ENCODE data around the gene LAMA5. TPM values are rescaled to one million over a fixed set of nuclear protein-coding genes. Genes with fewer than 3 reads are reported as not detected.

Gene LAMA5
- total RNA-seq, 2 experiments from 2014 or later, result 53.3 to 162 TPM

DNA sequence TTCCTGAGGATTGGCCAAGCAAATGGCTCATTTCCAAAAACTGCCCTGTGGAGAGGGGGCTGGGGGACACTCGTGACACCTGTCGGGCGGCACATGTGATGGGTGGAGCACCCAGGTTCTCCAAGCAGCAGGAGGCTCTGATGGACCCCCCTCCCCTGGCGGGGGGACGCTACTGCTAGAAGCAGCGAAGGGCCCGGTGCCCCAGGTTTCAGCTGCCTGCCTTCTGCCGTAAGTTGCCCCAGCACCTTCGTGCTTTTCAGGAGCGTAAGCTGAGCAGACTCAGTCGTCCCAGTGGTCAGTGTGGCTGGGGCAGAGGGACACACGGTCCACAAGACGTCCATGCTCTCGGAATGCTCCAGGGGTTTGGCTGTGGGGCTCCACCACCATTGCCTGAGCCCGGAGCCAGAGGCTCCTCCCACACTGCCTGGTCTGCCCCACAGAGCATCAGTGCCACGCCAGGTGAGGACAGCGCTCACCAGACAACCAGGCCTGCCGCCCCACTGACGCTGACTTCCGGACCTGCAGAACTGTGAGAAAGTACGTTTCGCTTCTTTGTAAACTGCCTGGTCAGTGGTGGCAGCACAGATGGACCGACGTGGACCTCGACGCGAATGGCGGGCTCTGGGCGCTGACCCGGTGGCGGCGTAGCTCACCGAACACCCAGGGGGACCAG is 68.4 kb downstream of the LAMA5 start:
- H3K79me2 ChIP-seq (ENCODE audit: insufficient read depth, low read depth, low read length), result peaks cover 8% of the 10 kb centered on the region
- BruUV-seq (replicated peaks), result no TSS peak
- peaks cover 17% of the 10 kb centered on the region for H3K4me1 ChIP-seq (ENCODE audit: insufficient read depth, low read length, poor library complexity, severe bottlenecking)
- H2AFZ ChIP-seq (ENCODE audit: low read length), result no peak overlapping the region
- no peak overlapping the region for H3K4me2 ChIP-seq (ENCODE audit: low read length)
- peaks cover 6% of the 10 kb centered on the region for H3K36me3 ChIP-seq (ENCODE audit: insufficient read depth, low read length)
- CTCF ChIA-PET (ENCODE audit: unreplicated experiment), result interaction anchor here (0.5 kb wide), 1 partner anchor 88 kb away, joined by 12 read pairs; the partner anchor contains the start of gene RPS21
- peaks cover 5% of the 10 kb centered on the region; the same call in 1 of the 2 replicates for H4K20me1 ChIP-seq (ENCODE audit: insufficient read depth, low read length)
- intact Hi-C loops (cut with micrococcal nuclease; ENCODE audit: unreplicated experiment), result no loop called here
- H3K9me2 ChIP-seq (ENCODE audit: insufficient read depth, low read length), result no peaks in the 10 kb centered on the region
- TF ChIP-seq, protein P1, sequence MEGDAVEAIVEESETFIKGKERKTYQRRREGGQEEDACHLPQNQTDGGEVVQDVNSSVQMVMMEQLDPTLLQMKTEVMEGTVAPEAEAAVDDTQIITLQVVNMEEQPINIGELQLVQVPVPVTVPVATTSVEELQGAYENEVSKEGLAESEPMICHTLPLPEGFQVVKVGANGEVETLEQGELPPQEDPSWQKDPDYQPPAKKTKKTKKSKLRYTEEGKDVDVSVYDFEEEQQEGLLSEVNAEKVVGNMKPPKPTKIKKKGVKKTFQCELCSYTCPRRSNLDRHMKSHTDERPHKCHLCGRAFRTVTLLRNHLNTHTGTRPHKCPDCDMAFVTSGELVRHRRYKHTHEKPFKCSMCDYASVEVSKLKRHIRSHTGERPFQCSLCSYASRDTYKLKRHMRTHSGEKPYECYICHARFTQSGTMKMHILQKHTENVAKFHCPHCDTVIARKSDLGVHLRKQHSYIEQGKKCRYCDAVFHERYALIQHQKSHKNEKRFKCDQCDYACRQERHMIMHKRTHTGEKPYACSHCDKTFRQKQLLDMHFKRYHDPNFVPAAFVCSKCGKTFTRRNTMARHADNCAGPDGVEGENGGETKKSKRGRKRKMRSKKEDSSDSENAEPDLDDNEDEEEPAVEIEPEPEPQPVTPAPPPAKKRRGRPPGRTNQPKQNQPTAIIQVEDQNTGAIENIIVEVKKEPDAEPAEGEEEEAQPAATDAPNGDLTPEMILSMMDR (conservative IDR thresholded peaks at IDR 0.05; ENCODE audit: low read length), result no peak
- H3K4me3 ChIP-seq (ENCODE audit: low read depth, low read length, poor library complexity, severe bottlenecking), result no peak overlapping the region
- DNase-seq (ENCODE audit: low spot score), result no peak
- H3K27ac ChIP-seq (ENCODE audit: low read depth, low read length, poor library complexity, severe bottlenecking), result no peak overlapping the region
- POLR2A ChIA-PET, result interaction anchor here (0.7 kb wide), 1 partner anchor 256 kb away, joined by 3 read pairs; no protein-coding TSS in a partner anchor
- no peaks in the 10 kb centered on the region for H3K9me3 ChIP-seq (ENCODE audit: low read length)

DNA sequence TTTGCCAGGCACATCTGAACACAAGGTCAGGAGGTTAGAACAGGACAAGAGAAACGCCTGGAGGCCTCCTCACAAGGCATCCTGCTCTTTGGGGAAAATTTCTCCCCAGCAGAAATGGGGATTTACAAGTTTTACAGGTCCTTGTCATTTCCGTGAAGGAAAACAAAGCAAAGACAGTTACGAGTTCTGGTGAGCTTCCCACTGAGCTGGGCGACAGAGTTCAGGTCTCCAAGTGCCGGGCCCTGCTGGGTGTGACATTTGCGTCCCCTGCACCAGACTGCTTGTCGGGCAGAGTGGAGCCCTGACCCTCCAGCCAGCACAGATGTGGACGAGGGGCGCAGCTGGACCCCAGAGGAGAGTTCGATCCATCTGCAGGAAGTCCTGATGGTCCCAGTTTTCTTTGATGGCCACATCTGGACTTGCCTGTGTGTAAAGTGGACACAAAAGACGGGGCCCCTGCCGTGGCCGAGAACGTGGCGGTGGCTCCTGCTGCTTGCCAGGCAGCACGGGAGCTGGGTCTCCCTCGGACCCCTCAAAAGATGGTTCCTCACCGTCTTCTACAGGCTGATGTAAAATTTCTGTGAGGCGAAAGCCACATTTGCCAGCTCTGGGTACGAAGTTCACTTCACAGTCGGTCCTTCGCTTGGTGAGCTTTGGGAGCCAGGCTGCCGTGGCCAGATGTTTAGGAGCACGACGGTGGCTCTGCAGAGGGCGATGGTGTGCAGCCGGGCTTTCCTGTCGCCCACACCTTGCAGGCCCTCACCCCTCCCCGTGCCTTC is 69.5 kb downstream of the LAMA5 start:
- Histone ChIP-seq H4K20me1 (ENCODE audit: insufficient read depth, low read length) (no peaks in the 10 kb centered on the region), H3K27ac (ENCODE audit: low read depth, low read length, poor library complexity, severe bottlenecking) (no peak overlapping the region), H3K9me3 (ENCODE audit: low read length) (no peaks in the 10 kb centered on the region), H3K4me2 (ENCODE audit: low read length) (no peak overlapping the region), H3K79me2 (ENCODE audit: insufficient read depth, low read depth, low read length) (no peaks in the 10 kb centered on the region), H3K36me3 (ENCODE audit: insufficient read depth, low read length) (no peaks in the 10 kb centered on the region), H3K9me2 (ENCODE audit: insufficient read depth, low read length) (no peaks in the 10 kb centered on the region), H2AFZ (ENCODE audit: low read length) (no peak overlapping the region), H3K4me3 (ENCODE audit: low read depth, low read length, poor library complexity, severe bottlenecking) (no peak overlapping the region), H3K4me1 (ENCODE audit: insufficient read depth, low read length, poor library complexity, severe bottlenecking) (peaks cover 17% of the 10 kb centered on the region)
- ChIA-PET CTCF (ENCODE audit: unreplicated experiment) (interaction anchor here (0.5 kb wide), 1 partner anchor 89 kb away, joined by 12 read pairs; the partner anchor contains the start of gene RPS21), POLR2A (no interaction called here)
- intact Hi-C loops (cut with micrococcal nuclease; ENCODE audit: unreplicated experiment), result no loop called here
- no peak for TF ChIP-seq EZH2phosphoT487 (IDR thresholded peaks at IDR 0.05; ENCODE audit: borderline replicate concordance, low read depth, low read length)
- TF ChIP-seq, protein P1 (conservative IDR thresholded peaks at IDR 0.05; ENCODE audit: low read length), result no peak
- BruUV-seq (replicated peaks), result no TSS peak
- DNase-seq (ENCODE audit: low spot score), result no peak

Measured in OCI-LY7 (cell line).